IMR-90 (cell line): ENCODE measurements around the gene ERG28. TPM values are rescaled to one million over a fixed set of nuclear protein-coding genes. Genes with fewer than 3 reads are reported as not detected.

ENCODE experiments used
- ATAC-seq: fragments of 200-7000 bp; cut with Tn5 transposase; 2 replicates; pipeline ENCODE4 v1.9.1; 2020; ENCODE audit warnings: low read depth, mild to moderate bottlenecking, moderate library complexity
- BruUV-seq: library from RNA; stranded (reverse); fragments of 400-500 nt; replicated peaks from 2 replicates; lab custom pipeline; 2021; lab: Mats Ljungman, UMichigan
- CTCF ChIA-PET: fragments of 300-600 bp; formaldehyde crosslinking; extraction: SDS; loops from one replicate; lab custom pipeline; 2021; ENCODE audit warnings: antibody characterized with exemption; lab: Yijun Ruan, JAX
- POLR2A ChIA-PET: fragments of 300-600 bp; sonication (Branson Sonifier 250); formaldehyde crosslinking; loops from one replicate; lab custom pipeline; 2022; ENCODE audit warnings: antibody characterized with exemption; ENCODE audit not compliant: unreplicated experiment; lab: Charles Lee
- DNase-seq: peaks from one replicate; pipeline ENCODE4 v3.0.0; 2013
- H2AFZ ChIP-seq: replicated peaks from 2 replicates; pipeline ENCODE3; 2013; ENCODE audit warnings: low read length, mild to moderate bottlenecking; ENCODE audit not compliant: poor library complexity
- H2AK5ac ChIP-seq: 2 replicates; pipeline ENCODE4 v1.6.1; 2013; ENCODE audit warnings: low read depth, low read length, inconsistent platforms
- H2AK9ac ChIP-seq: replicated peaks from 2 replicates; pipeline ENCODE3; 2013; ENCODE audit warnings: mild to moderate bottlenecking, low read depth, low read length, moderate library complexity; ENCODE audit not compliant: poor library complexity
- H2BK120ac ChIP-seq: 2 replicates; pipeline ENCODE4 v1.6.1; 2013; ENCODE audit warnings: low read depth, low read length, inconsistent platforms
- H2BK15ac ChIP-seq: 3 replicates; pipeline ENCODE4 v1.6.1; 2013; ENCODE audit warnings: low read depth, low read length, inconsistent platforms
- H2BK20ac ChIP-seq: 2 replicates; pipeline ENCODE4 v1.6.1; 2013; ENCODE audit warnings: low read depth, mild to moderate bottlenecking, inconsistent platforms, low read length, moderate library complexity
- H2BK5ac ChIP-seq: 2 replicates; pipeline ENCODE4 v1.6.1; 2013; ENCODE audit warnings: mild to moderate bottlenecking, low read depth, low read length, inconsistent platforms; ENCODE audit not compliant: poor library complexity, severe bottlenecking
- H3K14ac ChIP-seq: replicated peaks from 2 replicates; pipeline ENCODE4 v1.6.1; 2013; ENCODE audit warnings: low read depth, low read length, inconsistent platforms
- H3K18ac ChIP-seq: 2 replicates; pipeline ENCODE4 v1.6.1; 2013; ENCODE audit warnings: low read depth, low read length, control low read depth
- H3K23ac ChIP-seq: 2 replicates; pipeline ENCODE4 v1.6.1; 2013; ENCODE audit warnings: low read depth, low read length, inconsistent platforms
- H3K27ac ChIP-seq: 2 replicates; pipeline ENCODE4 v1.5.1; 2013; ENCODE audit warnings: mild to moderate bottlenecking, control low read depth, low read length; ENCODE audit not compliant: insufficient read depth
- H3K27me3 ChIP-seq: 2 replicates; pipeline ENCODE4 v1.6.1; 2013; ENCODE audit warnings: low read length; ENCODE audit not compliant: control insufficient read depth, insufficient read depth
- H3K36me3 ChIP-seq: 2 replicates; pipeline ENCODE4 v1.6.1; 2013; ENCODE audit warnings: low read length, mixed read lengths; ENCODE audit not compliant: control insufficient read depth, insufficient read depth
- H3K4ac ChIP-seq: 2 replicates; pipeline ENCODE4 v1.6.1; 2013; ENCODE audit warnings: low read depth, low read length, inconsistent platforms
- H3K4me1 ChIP-seq: 2 replicates; pipeline ENCODE4 v1.6.1; 2013; ENCODE audit warnings: low read length, mixed read lengths; ENCODE audit not compliant: control insufficient read depth, insufficient read depth
- H3K4me2 ChIP-seq: 2 replicates; pipeline ENCODE4 v1.6.1; 2013; ENCODE audit warnings: low read depth, mild to moderate bottlenecking, control low read depth, low read length, moderate library complexity
- H3K4me3 ChIP-seq: 2 replicates; pipeline ENCODE4 v1.5.1; 2013; ENCODE audit warnings: low read depth, mild to moderate bottlenecking, control low read depth, low read length, moderate library complexity; ENCODE audit not compliant: insufficient read depth
- H3K56ac ChIP-seq: 2 replicates; pipeline ENCODE4 v1.6.1; 2013; ENCODE audit warnings: low read length, inconsistent platforms; ENCODE audit not compliant: insufficient read depth; ENCODE audit errors: extremely low read depth
- H3K79me1 ChIP-seq, 2 experiments: 2 replicates each; pipeline ENCODE4 v1.6.1; 2013; ENCODE audit warnings: low read length in 2 of 2, inconsistent platforms in 1 of 2, low read depth in 1 of 2
- H3K9ac ChIP-seq: 2 replicates; pipeline ENCODE4 v1.6.1; 2013; ENCODE audit warnings: low read depth, low read length, control low read depth
- H3K9me1 ChIP-seq: 2 replicates; pipeline ENCODE4 v1.6.1; 2013; ENCODE audit warnings: low read length, inconsistent platforms; ENCODE audit not compliant: insufficient read depth
- H3K9me3 ChIP-seq: 2 replicates; pipeline ENCODE4 v1.6.1; 2013; ENCODE audit warnings: low read length; ENCODE audit not compliant: control insufficient read depth, insufficient read depth
- H4K20me1 ChIP-seq: 2 replicates; pipeline ENCODE4 v1.6.1; 2013; ENCODE audit warnings: low read length, inconsistent platforms; ENCODE audit not compliant: insufficient read depth
- H4K5ac ChIP-seq: 2 replicates; pipeline ENCODE4 v1.6.1; 2013; ENCODE audit warnings: mild to moderate bottlenecking, low read depth, low read length, control low read depth
- H4K8ac ChIP-seq, 2 experiments: 2 replicates each; pipeline ENCODE4 v1.6.1; 2013; ENCODE audit warnings: low read depth in 2 of 2, low read length in 2 of 2, control low read depth in 1 of 2, inconsistent platforms in 1 of 2
- H4K91ac ChIP-seq: 2 replicates; pipeline ENCODE4 v1.6.1; 2013; ENCODE audit warnings: low read depth, low read length, inconsistent platforms; ENCODE audit not compliant: insufficient read depth
- BHLHE40 ChIP-seq: fragments of 150-350 bp; IDR thresholded peaks from 2 replicates; pipeline ENCODE4 v1.6.1; 2016; ENCODE audit warnings: mild to moderate bottlenecking, low read depth, low read length
- CHD1 ChIP-seq: IDR thresholded peaks from 2 replicates; pipeline ENCODE4 v1.6.1; 2012; ENCODE audit warnings: low read depth, low read length, improper control_type of control experiment
- CTCF ChIP-seq: conservative IDR thresholded peaks from 2 replicates; pipeline ENCODE4 v1.5.1; 2012; ENCODE audit warnings: mild to moderate bottlenecking, low read depth, low read length, improper control_type of control experiment
- NFE2L2 ChIP-seq: fragments of 150-350 bp; IDR thresholded peaks from 2 replicates; pipeline ENCODE4 v1.6.1; 2016; ENCODE audit warnings: low read depth, mild to moderate bottlenecking, low read length
- SMC3 ChIP-seq: fragments of 150-350 bp; IDR thresholded peaks from 2 replicates; pipeline ENCODE4 v1.6.1; 2016; ENCODE audit warnings: low read depth, mild to moderate bottlenecking, antibody characterized with exemption, low read length, moderate library complexity
- WGBS, 2 experiments: methylation state at CpG; one replicate each; pipeline versions ENCODE4 v1.1.5 to v1.1.7; 2013; ENCODE audit warnings: missing lambda C conversion rate in 2 of 2; ENCODE audit not compliant: insufficient read length in 1 of 2; ENCODE audit errors: extremely low coverage in 2 of 2; 5-methylcytosine and 5-hydroxymethylcytosine counted together
- dilution Hi-C: fragments of 300-500 bp; cut with HindIII; formaldehyde crosslinking; loops from one replicate; pipeline ENCODE4 v1.14.3; 2018; ENCODE audit warnings: low sequenced_read_pairs; ENCODE audit not compliant: unreplicated experiment
- in situ Hi-C: fragments of 300-500 bp; cut with MboI; formaldehyde crosslinking; loops from 3 replicates; pipeline ENCODE4 v1.14.3; 2019; ENCODE audit warnings: low sequenced_read_pairs, inconsistent platforms, mixed read lengths
- intact Hi-C: fragments of 100-400 bp; cut with micrococcal nuclease; formaldehyde crosslinking; loops from 2 replicates; pipeline ENCODE4 v1.10.0; 2022
- polyA plus RNA-seq, 3 experiments: library from polyadenylated mRNA; depleted of rRNA; stranded (reverse); fragments of >200 nt; gene quantifications; 2 replicates each; pipeline ENCODE4 v1.2.3, GENCODE V29; 2012; ENCODE audit warnings: low replicate concordance in 1 of 3
- total RNA-seq: library from RNA; depleted of rRNA; stranded (reverse); fragments of >200 nt; gene quantifications from 2 replicates; pipeline ENCODE4 v1.2.3, GENCODE V29; 2012

ERG28 gene
- total and polyA plus RNA-seq, 2 of the 4 experiments (the other 2 are of a cell fraction), result 0.90 to 15.4 TPM

GRCh38 chr14:75657331-75657730 lies 3.3 kb downstream of the ERG28 start:
- Histone ChIP-seq H3K79me1 (peaks cover 3 to 5% of the 10 kb centered on the region in 2 experiments; a peak in 3 of 4 replicates), H3K4me2 (no peak overlapping the region), H2AFZ (no peak overlapping the region), H3K36me3 (peaks cover 3% of the 10 kb centered on the region; the same call in 1 of the 2 replicates), H3K27me3 (no peaks in the 10 kb centered on the region), H4K5ac (no peak overlapping the region), H3K4ac (no peak overlapping the region), H3K9me1 (no peaks in the 10 kb centered on the region), H2BK15ac (no peak overlapping the region), H3K9ac (no peak overlapping the region), H3K27ac (no peak overlapping the region), H2BK120ac (no peak overlapping the region), H2BK20ac (no peak overlapping the region), H3K14ac (no peak overlapping the region), H2AK5ac (no peak overlapping the region), H4K20me1 (no peaks in the 10 kb centered on the region), H3K18ac (no peak overlapping the region), H2AK9ac (no peak overlapping the region), H3K4me1 (no peaks in the 10 kb centered on the region), H3K4me3 (no peak overlapping the region), H2BK5ac (no peak overlapping the region), H3K56ac (no peak overlapping the region), H4K91ac (no peak overlapping the region), H3K23ac (no peak overlapping the region), H4K8ac (no peak overlapping the region), H3K9me3 (no peaks in the 10 kb centered on the region)
- DNase-seq (no peak), ATAC-seq (no peak)
- ChIA-PET CTCF (interaction anchor here (0.6 to 9.8 kb wide), 2 partner anchors 80 to 980 kb away, joined by 4 to 125 read pairs; partner anchors contain the start of gene FLVCR2), POLR2A (no interaction called here)
- BruUV-seq, result no TSS peak
- dilution Hi-C loops (no loop called here), in situ Hi-C loops (no loop called here), intact Hi-C loops (no loop called here)
- WGBS, 2 experiments, result no CpG with 5 or more reads among the region's 4 CpGs
- TF ChIP-seq NFE2L2 (no peak), CTCF (no peak), BHLHE40 (no peak), SMC3 (no peak), CHD1 (no peak)
